Stimulated activated naive CD8-positive, alpha-beta T cell treated with anti-CD3 and anti-CD28 coated beads, Interleukin-15, Interleukin-2, amounts not matched to agents 100 ng/mL and 50 ng/mL, for 24 hours (primary cell): ENCODE measurements around the gene LDAF1.

Experiments
- H3K27ac Mint-ChIP-seq: one replicate; pipeline ENCODE4 v1.8.0; 2021; ENCODE audit warnings: mild to moderate bottlenecking, mixed read lengths
- H3K27me3 Mint-ChIP-seq: one replicate; pipeline ENCODE4 v1.8.0; 2021; ENCODE audit warnings: mixed read lengths
- H3K36me3 Mint-ChIP-seq: one replicate; pipeline ENCODE4 v1.8.0; 2021; ENCODE audit warnings: low read depth, mixed read lengths
- H3K4me1 Mint-ChIP-seq: one replicate; pipeline ENCODE4 v1.8.0; 2021; ENCODE audit warnings: low read depth, mixed read lengths
- H3K4me3 Mint-ChIP-seq: one replicate; pipeline ENCODE4 v1.8.0; 2021; ENCODE audit warnings: mild to moderate bottlenecking, mixed read lengths
- H3K9me3 Mint-ChIP-seq: one replicate; pipeline ENCODE4 v1.8.0; 2021; ENCODE audit warnings: mixed read lengths

The LDAF1 gene

DNA sequence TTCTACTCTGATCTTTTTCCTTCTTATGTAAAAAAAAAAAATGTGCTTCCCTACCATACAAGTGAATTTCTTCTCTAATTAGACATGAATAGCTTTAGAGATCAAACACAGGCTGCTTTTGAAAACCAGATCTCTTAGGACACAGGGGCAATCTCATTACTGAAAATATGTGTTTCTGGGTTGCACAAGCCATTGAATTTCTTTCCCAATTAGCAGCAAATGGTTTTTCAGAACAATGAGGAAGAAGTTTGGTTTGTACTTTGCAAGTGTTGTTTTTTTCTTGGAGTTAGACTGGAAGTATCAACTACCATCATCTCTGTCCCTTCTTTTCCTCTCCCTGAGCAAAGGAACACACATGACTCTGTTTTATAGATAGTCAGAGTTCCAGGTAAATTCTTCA is 69.4 kb downstream of the LDAF1 start:
- H3K4me3 Mint-ChIP-seq = no peak overlapping the region
- no peaks in the 10 kb centered on the region for H3K9me3 Mint-ChIP-seq
- no peak overlapping the region for H3K27ac Mint-ChIP-seq
- H3K36me3 Mint-ChIP-seq = no peaks in the 10 kb centered on the region
- peaks cover 7% of the 10 kb centered on the region for H3K4me1 Mint-ChIP-seq
- H3K27me3 Mint-ChIP-seq = peaks cover 49% of the 10 kb centered on the region

DNA sequence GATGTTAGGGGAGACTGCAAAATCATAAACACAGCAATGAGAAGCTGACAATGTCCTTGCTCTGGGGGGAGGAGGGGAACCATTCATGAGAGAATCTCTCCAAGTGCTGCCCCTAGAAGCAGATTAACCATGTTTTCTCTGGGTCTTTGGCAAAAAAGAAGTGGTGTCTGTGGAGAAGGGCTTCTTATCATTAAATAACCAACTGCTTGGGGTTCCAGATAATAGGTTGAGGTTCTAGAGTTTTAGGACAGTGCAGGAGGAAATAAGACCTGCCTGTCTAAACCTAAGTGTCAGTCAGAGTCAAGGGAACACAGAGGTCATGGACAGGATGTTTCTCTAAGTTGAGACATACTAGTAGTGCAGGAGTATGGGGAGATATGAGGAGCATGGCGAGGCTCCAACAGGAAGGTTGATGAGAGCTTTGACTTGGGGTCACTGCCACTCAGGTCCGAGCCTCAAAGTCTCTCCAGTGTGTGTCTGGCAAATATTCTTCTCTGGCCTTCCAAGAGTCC is 69.9 kb downstream of the LDAF1 start:
- Mint-ChIP-seq H3K9me3 (no peaks in the 10 kb centered on the region), H3K27ac (no peak overlapping the region), H3K27me3 (peaks cover 51% of the 10 kb centered on the region), H3K4me1 (peaks cover 7% of the 10 kb centered on the region), H3K36me3 (no peaks in the 10 kb centered on the region), H3K4me3 (no peak overlapping the region)
